HepG2 (cell line): ENCODE results near the gene RABEP1. TPM values are rescaled to one million over a fixed set of nuclear protein-coding genes. Genes with fewer than 3 reads are reported as not detected.

Experiments
- ATAC-seq: fragments of 200-7000 bp; cut with Tn5 transposase; 3 replicates; pipeline ENCODE4 v1.9.1; 2020; ENCODE audit warnings: mild to moderate bottlenecking, moderate library complexity
- BruUV-seq: library from RNA; stranded (reverse); fragments of 400-500 nt; replicated peaks from 2 replicates; lab custom pipeline; 2021; lab: Mats Ljungman, UMichigan
- CTCF ChIA-PET: fragments of 300-600 bp; formaldehyde crosslinking; extraction: SDS; loops from one replicate; lab custom pipeline; 2021; ENCODE audit warnings: low total read pairs, inconsistent platforms, low intra/inter-chr PET ratio; lab: Yijun Ruan, JAX
- POLR2A ChIA-PET: fragments of 350-600 bp; sonication (Branson Sonifier 250); formaldehyde crosslinking; loops from one replicate; lab custom pipeline; 2020; ENCODE audit warnings: antibody characterized with exemption, inconsistent platforms; lab: Yijun Ruan, JAX
- DNase-seq: peaks from one replicate; pipeline ENCODE4 v3.0.0-alpha.2; 2015; ENCODE audit warnings: low spot score
- FAIRE-seq: peaks from 3 replicates; lab custom pipeline; 2011; peaks lifted over from hg19 to GRCh38; lab: Jason Lieb, UNC
- H2AFZ ChIP-seq: one replicate; pipeline ENCODE4 v1.6.1; 2011; ENCODE audit warnings: low read length, inconsistent platforms
- H3K27ac ChIP-seq: fragments of 300-600 bp; 3 replicates; pipeline ENCODE4 v1.8.0; 2011; ENCODE audit warnings: mixed run types, mild to moderate bottlenecking, mixed read lengths, low read length, inconsistent platforms; ENCODE audit not compliant: insufficient read depth; ENCODE audit errors: extremely low read length
- H3K27me3 ChIP-seq, 2 experiments: fragments of 200-600 bp in 1 of 2; 2 replicates in 1 of 2; 3 replicates in 1 of 2; pipeline versions ENCODE4 v1.6.0 to v1.8.0; 2011; ENCODE audit warnings: low read length in 2 of 2, mild to moderate bottlenecking in 2 of 2, moderate library complexity in 2 of 2, inconsistent platforms in 1 of 2; ENCODE audit not compliant: insufficient read depth in 2 of 2, control insufficient read depth in 1 of 2
- H3K36me3 ChIP-seq, 2 experiments: fragments of 200-600 bp in 1 of 2; replicated peaks in 1 of 2; 2 replicates in 1 of 2; 3 replicates in 1 of 2; pipeline versions ENCODE4 v1.5.1 to v1.8.0; 2011; ENCODE audit warnings: low read length in 2 of 2, inconsistent platforms in 1 of 2; ENCODE audit not compliant: insufficient read depth in 2 of 2, control insufficient read depth in 1 of 2
- H3K4me1 ChIP-seq: 2 replicates; pipeline ENCODE4 v1.5.1; 2012; ENCODE audit warnings: low read length, inconsistent platforms; ENCODE audit not compliant: insufficient read depth
- H3K4me2 ChIP-seq: 2 replicates; pipeline ENCODE4 v1.6.0; 2011; ENCODE audit warnings: low read depth, low read length, inconsistent platforms
- H3K4me3 ChIP-seq, 3 experiments: fragments of 200-600 bp in 1 of 3; sonication (generic), shearing (Covaris generic) in 1 of 3; replicated peaks in 1 of 3; 2 replicates each; pipeline ENCODE4 v1.5.1; 2011 to 2016; ENCODE audit warnings: low read length in 3 of 3, inconsistent platforms in 2 of 3, low read depth in 2 of 3, mild to moderate bottlenecking in 2 of 3, control low read depth in 1 of 3, mixed read lengths in 1 of 3; ENCODE audit not compliant: insufficient read depth in 1 of 3
- H3K79me2 ChIP-seq: one replicate; pipeline ENCODE4 v1.6.1; 2011; ENCODE audit warnings: low read length, inconsistent platforms; ENCODE audit not compliant: insufficient read depth
- H3K9ac ChIP-seq: 2 replicates; pipeline ENCODE4 v1.6.0; 2011; ENCODE audit warnings: mild to moderate bottlenecking, low read depth, low read length, inconsistent platforms; ENCODE audit not compliant: insufficient read depth
- H3K9me3 ChIP-seq: 2 replicates; pipeline ENCODE4 v1.5.1; 2012; ENCODE audit warnings: mild to moderate bottlenecking, low read length
- H4K20me1 ChIP-seq: 2 replicates; pipeline ENCODE4 v1.6.0; 2011; ENCODE audit warnings: inconsistent platforms, mild to moderate bottlenecking, low read length, moderate library complexity; ENCODE audit not compliant: insufficient read depth
- DMAP1 ChIP-seq: IDR thresholded peaks from 2 replicates; pipeline ENCODE4 v1.6.1; 2016
- EP300 ChIP-seq, 3 experiments: sonication (generic) in 1 of 3; formaldehyde crosslinking in 1 of 3; IDR thresholded peaks; 2 replicates each; pipeline versions ENCODE4 v1.5.1 to v1.6.1; 2011 to 2020; ENCODE audit warnings: low read depth in 2 of 3, low read length in 2 of 3, borderline replicate concordance in 1 of 3, improper control_type of control experiment in 1 of 3, mild to moderate bottlenecking in 1 of 3, missing genetic modification reagents in 1 of 3, moderate library complexity in 1 of 3
- HDAC1 ChIP-seq: sonication (generic); formaldehyde crosslinking; IDR thresholded peaks from 2 replicates; pipeline ENCODE4 v1.5.1; 2020; ENCODE audit warnings: mild to moderate bottlenecking, missing genetic modification reagents
- HNRNPL ChIP-seq: fragments of 200-400 bp; formaldehyde crosslinking; IDR thresholded peaks from 2 replicates; pipeline ENCODE4 v1.6.1; 2017; ENCODE audit warnings: mild to moderate bottlenecking, low read depth, low read length
- LRRFIP1 ChIP-seq: sonication (generic); formaldehyde crosslinking; conservative IDR thresholded peaks from 2 replicates; pipeline ENCODE4 v1.4.0; 2020; ENCODE audit warnings: missing genetic modification reagents
- RAD21 ChIP-seq: fragments of 450-650 bp; formaldehyde crosslinking; IDR thresholded peaks from 2 replicates; pipeline ENCODE4 v1.5.0; 2020; ENCODE audit warnings: mild to moderate bottlenecking
- SNRNP70 ChIP-seq: fragments of 200-400 bp; formaldehyde crosslinking; IDR thresholded peaks from 2 replicates; pipeline ENCODE4 v1.6.1; 2017; ENCODE audit warnings: mild to moderate bottlenecking, low read depth, low read length, moderate library complexity
- ZBTB7A ChIP-seq: sonication (generic); formaldehyde crosslinking; IDR thresholded peaks from 2 replicates; pipeline ENCODE4 v1.8.0; 2022; ENCODE audit warnings: mild to moderate bottlenecking, missing genetic modification reagents
- ZNF446 ChIP-seq: sonication (generic); formaldehyde crosslinking; IDR thresholded peaks from 2 replicates; pipeline ENCODE4 v1.5.0; 2020; ENCODE audit warnings: mild to moderate bottlenecking, missing genetic modification reagents
- ZSCAN31 ChIP-seq: sonication (generic); formaldehyde crosslinking; IDR thresholded peaks from 2 replicates; pipeline ENCODE4 v1.5.0; 2020; ENCODE audit warnings: low read depth, mild to moderate bottlenecking, missing genetic modification reagents
- ZZZ3 ChIP-seq: sonication (generic); formaldehyde crosslinking; IDR thresholded peaks from 2 replicates; pipeline ENCODE4 v1.4.0; 2020; ENCODE audit warnings: missing genetic modification reagents, mild to moderate bottlenecking, borderline replicate concordance
- WGBS: methylation state at CpG from one replicate; pipeline ENCODE4 v1.1.6; 2017; ENCODE audit warnings: low lambda C conversion rate; 5-methylcytosine and 5-hydroxymethylcytosine counted together
- in situ Hi-C: cut with HindIII; loops from 2 replicates; pipeline ENCODE4 v1.10.0; 2017; ENCODE audit warnings: low pct_unique_long_range_greater_than_20kb; ENCODE audit not compliant: extremely low pct_ligation_motif_present
- intact Hi-C: fragments of 100-400 bp; cut with micrococcal nuclease; formaldehyde crosslinking; loops from one replicate; pipeline ENCODE4 v1.10.0; 2022; ENCODE audit not compliant: unreplicated experiment
- polyA plus RNA-seq, 8 experiments: library from polyadenylated mRNA; depleted of rRNA in 3 of 8; stranded (reverse) in 7 of 8; unstranded in 1 of 8; fragments of >200 nt; fragmentation: Illumina TruSeq in 4 of 8; extraction: Trizol in 4 of 8; gene quantifications; 2 replicates each; pipeline versions ENCODE4 v1.2.1 to v1.2.3, GENCODE V29; 2011 to 2016; ENCODE audit warnings: low read depth in 4 of 8, missing spikeins in 1 of 8, mixed read lengths in 1 of 8; ENCODE audit not compliant: insufficient read depth in 1 of 8
- total RNA-seq, 5 experiments: library from RNA; depleted of rRNA; stranded (reverse); fragments of >200 nt; fragmentation: Illumina TruSeq; extraction: Trizol; gene quantifications; 2 replicates each; pipeline ENCODE4 v1.2.3, GENCODE V29; 2016; ENCODE audit warnings: low read depth in 1 of 5
- TF ChIP-seq, protein P1 (sequence below): sonication (generic); formaldehyde crosslinking; IDR thresholded peaks from 2 replicates; pipeline ENCODE4 v1.8.1; 2023; ENCODE audit warnings: missing genetic modification reagents, mild to moderate bottlenecking, borderline replicate concordance
- TF ChIP-seq, protein P2 (sequence below): sonication (generic); formaldehyde crosslinking; IDR thresholded peaks from 2 replicates; pipeline ENCODE4 v1.8.1; 2023; ENCODE audit warnings: mild to moderate bottlenecking, missing genetic modification reagents

The RABEP1 gene
- total and polyA plus RNA-seq, 2 of the 13 experiments (the other 11 are each of a cell fraction or from before 2014, with no cell fraction given): 13.7 to 41.5 TPM

DNA sequence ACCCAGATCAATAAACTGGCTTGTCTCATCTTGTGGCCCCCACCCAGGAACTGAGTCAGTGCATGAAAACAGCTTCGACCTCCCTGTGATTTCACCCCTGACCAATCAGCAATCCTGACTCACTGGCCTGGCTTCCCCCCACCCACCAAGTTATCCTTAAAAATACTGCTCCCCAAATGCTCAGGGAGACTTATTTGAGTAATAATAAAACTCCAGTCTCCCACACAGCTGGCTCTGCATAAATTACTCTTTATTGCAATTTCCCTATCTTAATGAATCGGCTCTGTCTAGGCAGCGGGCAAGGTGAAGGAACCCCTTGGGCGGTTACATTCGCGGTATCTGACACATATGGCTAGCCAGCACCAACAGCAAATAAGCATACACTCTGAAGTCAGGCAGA, 9.8 kb upstream of the RABEP1 start (continued):
- no peak for TF ChIP-seq HNRNPL
- TF ChIP-seq ZBTB7A (CRISPR knock-in tag): no peak
- TF ChIP-seq HDAC1 (CRISPR knock-in tag): no peak
- TF ChIP-seq EP300 (IDR thresholded peaks at IDR 0.05; ENCODE audit: low read depth in 2 of 2, low read length in 2 of 2): no peak
- TF ChIP-seq EP300 (CRISPR knock-in tag; IDR thresholded peaks at IDR 0.05; ENCODE audit: borderline replicate concordance): no peak
- no peak for TF ChIP-seq SNRNP70
- TF ChIP-seq DMAP1 (CRISPR knock-in tag): no peak
- TF ChIP-seq, protein P1, sequence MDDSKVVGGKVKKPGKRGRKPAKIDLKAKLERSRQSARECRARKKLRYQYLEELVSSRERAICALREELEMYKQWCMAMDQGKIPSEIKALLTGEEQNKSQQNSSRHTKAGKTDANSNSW: no peak
- TF ChIP-seq ZSCAN31: no peak

- FAIRE-seq (no peak), DNase-seq (no peak), ATAC-seq (no peak)
- H3K9ac ChIP-seq: peak overlapping the region; percentile 78
- H3K4me2 ChIP-seq: peak overlapping the region; percentile 97
- H3K36me3 ChIP-seq: no peaks in the 10 kb centered on the region
- H3K9me3 ChIP-seq: no peaks in the 10 kb centered on the region
- peak overlapping the region; percentile 49 for H3K27ac ChIP-seq
- peak overlapping the region; percentile 67 to 95 (median 77) for H3K4me3 ChIP-seq
- CTCF ChIA-PET: no interaction called here
- POLR2A ChIA-PET: interaction anchor here (1.7 kb wide), 1 partner anchor 13 kb away, joined by 4 read pairs; no protein-coding TSS in a partner anchor
- no peak overlapping the region for H2AFZ ChIP-seq
- intact Hi-C loops: no loop called here
- TF ChIP-seq ZZZ3 (CRISPR knock-in tag) (no peak), ZNF446 (CRISPR knock-in tag) (0 out of 2 replicates have a peak, but pooled peaks have one; percentile 4), LRRFIP1 (CRISPR knock-in tag) (no peak), RAD21 (CRISPR knock-in tag) (0 out of 2 replicates have a peak, but pooled peaks have one; percentile 8)
- TF ChIP-seq, protein P2, sequence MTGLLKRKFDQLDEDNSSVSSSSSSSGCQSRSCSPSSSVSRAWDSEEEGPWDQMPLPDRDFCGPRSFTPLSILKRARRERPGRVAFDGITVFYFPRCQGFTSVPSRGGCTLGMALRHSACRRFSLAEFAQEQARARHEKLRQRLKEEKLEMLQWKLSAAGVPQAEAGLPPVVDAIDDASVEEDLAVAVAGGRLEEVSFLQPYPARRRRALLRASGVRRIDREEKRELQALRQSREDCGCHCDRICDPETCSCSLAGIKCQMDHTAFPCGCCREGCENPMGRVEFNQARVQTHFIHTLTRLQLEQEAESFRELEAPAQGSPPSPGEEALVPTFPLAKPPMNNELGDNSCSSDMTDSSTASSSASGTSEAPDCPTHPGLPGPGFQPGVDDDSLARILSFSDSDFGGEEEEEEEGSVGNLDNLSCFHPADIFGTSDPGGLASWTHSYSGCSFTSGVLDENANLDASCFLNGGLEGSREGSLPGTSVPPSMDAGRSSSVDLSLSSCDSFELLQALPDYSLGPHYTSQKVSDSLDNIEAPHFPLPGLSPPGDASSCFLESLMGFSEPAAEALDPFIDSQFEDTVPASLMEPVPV (CRISPR knock-in tag): 0 out of 2 replicates have a peak, but pooled peaks have one; percentile 22
- WGBS: 4% methylated on average over 13 of the region's 34 CpGs
- H3K79me2 ChIP-seq: peaks cover 39% of the 10 kb centered on the region
- BruUV-seq: TSS peak; percentile 61
- H3K4me1 ChIP-seq: peaks cover 33% of the 10 kb centered on the region
- in situ Hi-C loops: no loop called here
- peaks cover 17% of the 10 kb centered on the region; the same call in 1 of the 2 replicates for H4K20me1 ChIP-seq
- peaks cover 0 to under 1% of the 10 kb centered on the region in 2 experiments; a peak in 1 of 5 replicates for H3K27me3 ChIP-seq
Measured at GRCh38 chr17:5282642-5283217, 646 bp downstream of the RABEP1 start.
